GM12801 (cell line): Measurements from ENCODE around the gene CDH15.

Experiments
- TF ChIP-seq, protein P1 (sequence below): IDR thresholded peaks from one replicate; pipeline ENCODE4 v1.5.1; 2011; ENCODE audit warnings: control low read depth; ENCODE audit not compliant: insufficient read length; ENCODE audit errors: extremely low read depth

The CDH15 gene

DNA sequence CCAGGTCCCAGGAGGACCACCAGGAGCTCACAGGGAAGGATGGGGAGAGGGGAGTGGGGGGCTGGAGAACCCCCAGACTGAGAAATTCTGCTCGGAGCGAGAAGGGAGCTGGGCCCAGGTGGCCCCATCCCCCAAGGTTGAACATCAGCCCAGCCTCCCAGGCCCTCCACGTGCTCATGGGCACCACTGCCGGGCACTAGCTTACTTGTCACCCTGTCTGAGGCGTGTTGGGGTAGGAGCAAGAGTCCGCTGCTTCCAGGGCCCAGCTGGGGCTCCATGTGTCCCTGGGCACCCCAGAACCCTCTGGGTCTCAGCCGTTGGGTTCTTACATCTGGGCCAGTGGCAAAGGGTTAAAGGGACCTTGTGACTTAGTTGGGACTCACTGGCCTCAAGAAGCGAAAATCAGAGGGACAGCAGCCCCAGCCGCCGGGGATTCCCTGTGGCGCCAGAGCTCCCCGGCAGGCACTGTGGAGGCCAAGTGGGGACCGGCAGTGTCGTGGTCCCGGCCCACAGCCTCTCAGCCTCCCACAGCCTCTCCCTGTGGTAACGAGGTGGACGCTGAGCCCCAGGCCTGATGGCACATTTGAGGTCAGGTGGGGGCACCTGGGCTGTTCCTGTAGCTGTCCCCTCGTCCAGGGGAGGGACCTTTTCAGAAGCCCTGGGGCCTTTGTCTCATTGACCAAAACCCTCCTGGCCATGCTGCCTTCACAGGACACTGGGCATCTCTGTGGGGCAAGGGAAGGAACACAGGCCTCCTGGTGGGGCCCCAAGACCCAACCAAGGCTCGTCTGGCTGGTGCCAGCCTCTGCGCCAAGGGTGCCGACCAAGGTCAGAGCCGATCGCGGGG lies 33.7 kb upstream of the CDH15 start:
- TF ChIP-seq, protein P1, sequence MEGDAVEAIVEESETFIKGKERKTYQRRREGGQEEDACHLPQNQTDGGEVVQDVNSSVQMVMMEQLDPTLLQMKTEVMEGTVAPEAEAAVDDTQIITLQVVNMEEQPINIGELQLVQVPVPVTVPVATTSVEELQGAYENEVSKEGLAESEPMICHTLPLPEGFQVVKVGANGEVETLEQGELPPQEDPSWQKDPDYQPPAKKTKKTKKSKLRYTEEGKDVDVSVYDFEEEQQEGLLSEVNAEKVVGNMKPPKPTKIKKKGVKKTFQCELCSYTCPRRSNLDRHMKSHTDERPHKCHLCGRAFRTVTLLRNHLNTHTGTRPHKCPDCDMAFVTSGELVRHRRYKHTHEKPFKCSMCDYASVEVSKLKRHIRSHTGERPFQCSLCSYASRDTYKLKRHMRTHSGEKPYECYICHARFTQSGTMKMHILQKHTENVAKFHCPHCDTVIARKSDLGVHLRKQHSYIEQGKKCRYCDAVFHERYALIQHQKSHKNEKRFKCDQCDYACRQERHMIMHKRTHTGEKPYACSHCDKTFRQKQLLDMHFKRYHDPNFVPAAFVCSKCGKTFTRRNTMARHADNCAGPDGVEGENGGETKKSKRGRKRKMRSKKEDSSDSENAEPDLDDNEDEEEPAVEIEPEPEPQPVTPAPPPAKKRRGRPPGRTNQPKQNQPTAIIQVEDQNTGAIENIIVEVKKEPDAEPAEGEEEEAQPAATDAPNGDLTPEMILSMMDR, result no peak

DNA sequence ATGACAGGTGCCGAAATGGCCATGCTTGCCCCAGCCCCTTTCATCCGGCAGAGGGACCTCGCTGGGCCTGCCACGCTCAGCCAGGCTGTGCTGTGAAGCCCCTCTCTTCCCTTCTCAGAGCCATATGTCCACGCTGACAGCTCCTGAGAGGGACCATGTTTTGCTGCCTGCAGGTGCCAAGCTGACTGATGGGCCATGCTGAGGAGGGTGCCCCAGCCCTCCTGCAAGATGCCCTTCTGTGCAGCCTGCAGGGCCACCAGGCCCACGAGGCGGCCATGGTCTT lies 33.1 kb upstream of the CDH15 start:
- TF ChIP-seq, protein P1, result no peak

DNA sequence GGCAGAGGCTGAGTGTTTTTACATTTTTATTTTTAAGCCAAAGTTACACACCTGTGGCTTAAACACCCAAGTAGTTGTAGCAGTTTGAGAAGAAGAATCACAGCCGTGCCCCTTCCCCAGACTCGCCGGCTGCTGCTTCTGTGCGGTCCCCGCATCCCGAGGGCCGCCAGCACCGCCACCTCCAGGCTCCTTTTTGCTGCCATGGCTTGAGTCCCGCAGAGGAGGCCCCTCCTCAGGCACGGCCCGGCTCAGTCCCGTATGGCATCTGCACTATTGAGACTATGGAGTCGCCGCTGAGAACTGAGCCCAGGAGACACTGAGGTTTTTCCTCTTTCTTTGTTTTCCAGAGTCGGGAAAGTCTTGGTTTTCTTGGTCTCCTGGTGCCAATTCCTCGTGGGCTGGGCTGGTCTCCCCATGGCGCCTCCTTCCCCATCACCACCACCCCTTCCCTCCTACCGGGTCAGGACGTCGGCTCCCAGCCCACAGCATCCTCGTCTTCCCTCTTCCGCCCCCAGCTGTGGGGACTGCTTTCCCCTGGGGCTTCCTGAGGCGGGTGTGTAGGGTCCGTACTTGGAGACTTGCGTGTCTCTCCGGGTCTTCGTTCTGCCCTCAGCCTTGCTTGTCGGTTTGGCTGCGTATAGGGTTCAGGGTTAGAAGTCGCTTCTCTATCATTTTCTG lies 32.6 kb upstream of the CDH15 start:
- TF ChIP-seq, protein P1, result no peak

DNA sequence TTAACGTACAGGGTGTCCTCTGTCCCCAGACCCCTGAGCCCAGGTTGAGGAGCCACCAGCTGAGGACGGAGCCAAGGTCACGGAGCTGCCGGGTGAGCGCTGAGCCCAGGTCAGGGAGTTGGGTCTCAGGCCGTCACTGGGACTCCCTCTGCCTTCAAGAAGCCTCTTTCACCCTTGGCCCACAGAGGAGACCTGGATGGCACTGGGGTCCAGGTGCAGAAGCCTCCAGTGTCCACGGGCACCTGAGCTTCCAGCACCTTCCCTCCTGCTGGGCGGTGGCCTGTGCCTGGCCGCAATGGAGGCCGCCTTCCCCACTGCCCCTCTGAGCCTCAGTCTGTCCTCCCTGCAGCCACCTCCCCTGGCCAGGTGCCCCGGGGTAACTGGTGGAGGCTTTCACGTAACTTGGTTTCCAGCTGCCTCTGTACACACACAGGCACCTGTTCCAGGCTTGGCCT lies 31.6 kb upstream of the CDH15 start:
- TF ChIP-seq, protein P1, result no peak

DNA sequence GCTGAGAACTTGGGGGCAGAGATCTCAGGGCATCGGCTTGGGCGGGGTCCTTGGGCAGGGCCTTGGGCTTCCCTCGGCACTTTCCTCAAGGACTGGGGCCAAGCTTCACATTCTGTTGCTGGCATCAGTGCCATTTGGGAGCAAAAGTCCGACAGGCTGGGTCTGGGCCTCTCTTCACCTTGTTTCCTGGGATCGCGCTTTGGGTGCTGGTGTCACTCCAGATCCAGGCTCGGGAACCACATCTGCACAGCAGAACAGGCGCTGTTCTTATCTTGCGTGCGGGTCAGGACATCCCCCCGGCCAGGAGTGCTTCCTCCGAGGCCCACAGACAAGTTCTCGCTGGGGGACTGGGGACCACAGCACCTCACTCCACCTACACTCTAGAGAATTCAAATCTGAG lies 31.1 kb upstream of the CDH15 start:
- TF ChIP-seq, protein P1, result no peak

DNA sequence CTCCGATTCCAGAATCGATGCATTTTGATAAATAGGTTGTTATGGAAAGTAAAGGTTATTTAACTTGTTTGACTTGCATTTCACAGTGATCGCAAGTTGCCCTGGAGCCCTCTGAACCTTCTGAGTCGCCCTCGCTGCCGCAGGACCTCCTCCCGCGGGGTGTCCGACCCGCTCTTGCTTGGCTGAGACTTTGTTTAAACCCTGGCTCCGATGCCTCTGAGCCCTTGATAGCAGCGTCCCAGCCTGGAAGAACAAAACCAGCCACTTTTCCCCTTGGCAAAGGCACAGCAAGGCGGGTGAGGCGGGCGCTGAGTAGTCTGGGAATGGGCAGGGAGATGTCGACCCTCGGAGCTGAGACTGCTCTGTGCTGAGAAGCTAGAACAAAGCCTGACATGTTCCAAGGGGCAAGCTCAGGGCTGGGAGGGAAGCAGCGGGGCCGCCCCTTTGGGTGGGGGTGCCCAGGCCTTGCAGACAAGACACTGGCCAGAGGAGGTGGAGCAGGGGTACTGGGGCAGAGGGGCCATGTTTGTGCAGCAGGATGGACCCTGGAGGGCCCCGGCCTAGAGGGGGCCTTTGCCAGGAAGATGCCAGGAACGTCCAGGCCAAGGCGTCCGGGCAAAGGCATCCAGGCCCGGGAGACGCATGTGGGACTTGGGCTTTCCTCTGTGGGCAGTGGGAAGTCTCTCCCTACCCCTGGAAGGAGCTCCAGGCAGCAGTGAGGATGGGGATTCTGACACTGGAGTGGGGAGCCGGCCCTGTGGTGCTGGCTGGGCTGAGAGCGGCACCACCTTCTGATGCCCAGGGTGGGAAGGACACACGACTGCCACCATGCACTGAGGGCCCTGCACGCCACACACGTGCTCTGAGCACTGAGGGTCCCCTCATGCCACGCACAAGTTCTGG lies 30.3 kb upstream of the CDH15 start:
- TF ChIP-seq, protein P1, result no peak

DNA sequence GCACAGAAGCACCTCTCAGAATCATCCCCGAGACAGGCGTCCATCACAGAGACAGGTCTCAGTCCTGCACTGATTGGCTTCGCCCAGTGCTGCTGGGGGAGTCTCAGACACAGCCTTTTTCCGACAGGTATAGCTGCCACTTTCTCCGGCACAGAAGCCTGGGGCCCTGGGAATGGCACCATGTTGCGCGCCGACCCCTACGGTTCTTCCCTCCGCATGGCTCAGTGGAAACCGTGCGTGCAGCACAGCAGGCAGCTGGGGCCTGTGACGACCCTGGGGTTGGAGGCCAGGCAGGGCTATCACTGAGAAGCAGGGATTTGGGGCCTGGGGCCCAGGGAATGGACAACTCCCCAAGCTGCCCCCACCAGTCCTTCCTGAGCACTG lies 29.7 kb upstream of the CDH15 start:
- TF ChIP-seq, protein P1, result no peak
